Esophagus squamous epithelium (tissue), 5 donors: ENCODE measurements around the gene TFE3. TPM values are rescaled to one million over a fixed set of nuclear protein-coding genes. Genes with fewer than 3 reads are reported as not detected.

Experiments
- DNase-seq: peaks from one replicate; lab custom pipeline; 2025; lab: John Stamatoyannopoulos, UW
- H3K27ac ChIP-seq, 4 donors: fragments of 200-600 bp; sonication (generic); one replicate each; pipeline ENCODE4 v1.5.1; 2016 to 2019; ENCODE audit warnings: mild to moderate bottlenecking in 1 of 4
- H3K27me3 ChIP-seq, 4 donors: fragments of 200-600 bp; sonication (generic); 1 replicate in 3 of 4; 2 replicates in 1 of 4; pipeline versions ENCODE4 v1.5.1 to v1.6.0; 2017 to 2021; ENCODE audit warnings: antibody characterized with exemption in 1 of 4
- H3K36me3 ChIP-seq, 3 donors: fragments of 200-600 bp; sonication (generic); one replicate each; pipeline ENCODE4 v1.5.1; 2016 to 2019
- H3K4me1 ChIP-seq, 3 donors: fragments of 200-600 bp; sonication (generic); one replicate each; pipeline ENCODE4 v1.5.1; 2017 to 2019
- H3K4me3 ChIP-seq, 4 donors: fragments of 200-600 bp; sonication (generic); 1 replicate in 3 of 4; 2 replicates in 1 of 4; pipeline ENCODE4 v1.5.1; 2016 to 2019; ENCODE audit warnings: mild to moderate bottlenecking in 2 of 4, moderate library complexity in 1 of 4
- H3K9me3 ChIP-seq, 3 donors: fragments of 200-600 bp; sonication (generic); one replicate each; pipeline ENCODE4 v1.5.1; 2016 to 2019
- POLR2A ChIP-seq, 4 donors: fragments of 450-650 bp; IDR thresholded peaks; one replicate each; pipeline ENCODE4 v1.6.1; 2017; ENCODE audit warnings: antibody characterized with exemption in 4 of 4, mild to moderate bottlenecking in 4 of 4, moderate library complexity in 3 of 4
- WGBS, 2 donors: methylation state at CpG; one replicate each; pipeline ENCODE4 v1.1.5; 2018; 5-methylcytosine and 5-hydroxymethylcytosine counted together
- intact Hi-C: fragments of 100-400 bp; cut with DNase I; formaldehyde crosslinking; loops from one replicate; pipeline ENCODE4 v1.15.0; 2022
- total RNA-seq, 4 donors: library from RNA; depleted of rRNA; stranded (reverse); fragments of >200 nt; gene quantifications; one replicate each; pipeline ENCODE4 v1.1.0, GENCODE V29; 2016
- TF ChIP-seq, protein P1 (sequence below), 6 experiments: fragments of 450-650 bp in 4 of 6; fragments of 200-600 bp in 2 of 6; sonication (generic) in 2 of 6; IDR thresholded peaks; one replicate each; pipeline ENCODE4 v1.5.1; 2016 to 2019; ENCODE audit warnings: antibody characterized with exemption in 6 of 6, mild to moderate bottlenecking in 4 of 6, moderate library complexity in 4 of 6
- donor health status: DM: yes; HTN: yes; CAD: no.

Gene TFE3, protein sequence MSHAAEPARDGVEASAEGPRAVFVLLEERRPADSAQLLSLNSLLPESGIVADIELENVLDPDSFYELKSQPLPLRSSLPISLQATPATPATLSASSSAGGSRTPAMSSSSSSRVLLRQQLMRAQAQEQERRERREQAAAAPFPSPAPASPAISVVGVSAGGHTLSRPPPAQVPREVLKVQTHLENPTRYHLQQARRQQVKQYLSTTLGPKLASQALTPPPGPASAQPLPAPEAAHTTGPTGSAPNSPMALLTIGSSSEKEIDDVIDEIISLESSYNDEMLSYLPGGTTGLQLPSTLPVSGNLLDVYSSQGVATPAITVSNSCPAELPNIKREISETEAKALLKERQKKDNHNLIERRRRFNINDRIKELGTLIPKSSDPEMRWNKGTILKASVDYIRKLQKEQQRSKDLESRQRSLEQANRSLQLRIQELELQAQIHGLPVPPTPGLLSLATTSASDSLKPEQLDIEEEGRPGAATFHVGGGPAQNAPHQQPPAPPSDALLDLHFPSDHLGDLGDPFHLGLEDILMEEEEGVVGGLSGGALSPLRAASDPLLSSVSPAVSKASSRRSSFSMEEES
- total RNA-seq: 10 to 100 TPM; 24.3 to 48.4 (median 43.1) TPM

DNA sequence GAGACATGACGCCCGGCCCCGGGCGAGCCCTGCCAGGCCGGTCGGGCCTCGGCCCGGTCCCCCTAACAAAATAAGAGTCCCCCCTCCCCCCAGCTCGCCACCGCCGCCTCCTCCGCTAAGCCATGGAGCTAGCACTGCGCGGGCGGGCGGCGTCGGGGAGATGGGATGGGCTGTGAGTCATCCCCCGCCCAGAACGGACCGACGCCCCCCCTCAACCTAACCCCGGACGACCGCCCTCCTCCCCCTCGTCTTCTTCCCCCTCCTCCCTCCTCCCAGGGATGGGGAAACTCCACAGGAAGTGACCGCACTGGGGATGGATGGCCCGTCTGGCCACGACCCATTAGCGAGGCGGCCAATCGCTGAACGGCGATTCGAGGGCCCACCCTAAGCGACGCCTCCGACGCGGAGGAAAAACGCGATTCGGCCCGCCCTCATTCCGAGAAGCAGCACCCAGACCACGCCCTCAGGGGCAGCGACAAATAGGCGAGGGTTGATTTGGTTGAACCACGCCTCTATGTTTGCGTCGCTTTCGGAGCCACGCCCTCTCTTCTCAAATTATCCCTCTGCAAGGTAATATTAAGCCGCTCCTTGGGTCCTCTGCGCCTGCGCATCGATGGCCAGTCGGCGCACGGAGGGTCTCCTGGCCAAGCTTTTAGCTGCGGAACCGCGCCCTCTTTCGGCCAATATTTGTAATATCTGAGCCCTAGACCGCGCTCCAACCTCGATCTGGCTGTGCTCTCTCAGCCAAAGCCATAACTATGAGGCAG lies at the start of gene TFE3:
Gene TFE3, minus strand, starts transcription at position 138 of the 767 bp plus-strand sequence. Its CDS starts 131 bp downstream, at position 7.
- Histone ChIP-seq H3K9me3 (no peaks in the 10 kb centered on the region), H3K27me3 (no peaks in the 10 kb centered on the region), H3K4me1 (peaks cover 3 to 40% (median 20%) of the 10 kb centered on the region in 3 donors), H3K27ac (peak within 1 kb of the TSS; percentile 98 to 99 (median 98)), H3K4me3 (peak within 1 kb of the TSS; percentile 74 to 83 (median 79)), H3K36me3 (peaks cover 0 to 12% (median 4%) of the 10 kb centered on the region in 3 donors)
- TF ChIP-seq, protein P1, sequence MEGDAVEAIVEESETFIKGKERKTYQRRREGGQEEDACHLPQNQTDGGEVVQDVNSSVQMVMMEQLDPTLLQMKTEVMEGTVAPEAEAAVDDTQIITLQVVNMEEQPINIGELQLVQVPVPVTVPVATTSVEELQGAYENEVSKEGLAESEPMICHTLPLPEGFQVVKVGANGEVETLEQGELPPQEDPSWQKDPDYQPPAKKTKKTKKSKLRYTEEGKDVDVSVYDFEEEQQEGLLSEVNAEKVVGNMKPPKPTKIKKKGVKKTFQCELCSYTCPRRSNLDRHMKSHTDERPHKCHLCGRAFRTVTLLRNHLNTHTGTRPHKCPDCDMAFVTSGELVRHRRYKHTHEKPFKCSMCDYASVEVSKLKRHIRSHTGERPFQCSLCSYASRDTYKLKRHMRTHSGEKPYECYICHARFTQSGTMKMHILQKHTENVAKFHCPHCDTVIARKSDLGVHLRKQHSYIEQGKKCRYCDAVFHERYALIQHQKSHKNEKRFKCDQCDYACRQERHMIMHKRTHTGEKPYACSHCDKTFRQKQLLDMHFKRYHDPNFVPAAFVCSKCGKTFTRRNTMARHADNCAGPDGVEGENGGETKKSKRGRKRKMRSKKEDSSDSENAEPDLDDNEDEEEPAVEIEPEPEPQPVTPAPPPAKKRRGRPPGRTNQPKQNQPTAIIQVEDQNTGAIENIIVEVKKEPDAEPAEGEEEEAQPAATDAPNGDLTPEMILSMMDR (IDR thresholded peaks at IDR 0.05): peak in 5 of 6 experiments; percentile 34 to 88 (median 59)
- peak in 3 of 4 donors; percentile 26 to 77 (median 70) for TF ChIP-seq POLR2A (IDR thresholded peaks at IDR 0.05)
- peak; percentile 90 for DNase-seq
- 38% methylated on average over 28 of the region's 67 CpGs; no CpG with 5 or more reads in 1 of the 2 donors for WGBS, 2 donors
- intact Hi-C loops: no loop called here

DNA sequence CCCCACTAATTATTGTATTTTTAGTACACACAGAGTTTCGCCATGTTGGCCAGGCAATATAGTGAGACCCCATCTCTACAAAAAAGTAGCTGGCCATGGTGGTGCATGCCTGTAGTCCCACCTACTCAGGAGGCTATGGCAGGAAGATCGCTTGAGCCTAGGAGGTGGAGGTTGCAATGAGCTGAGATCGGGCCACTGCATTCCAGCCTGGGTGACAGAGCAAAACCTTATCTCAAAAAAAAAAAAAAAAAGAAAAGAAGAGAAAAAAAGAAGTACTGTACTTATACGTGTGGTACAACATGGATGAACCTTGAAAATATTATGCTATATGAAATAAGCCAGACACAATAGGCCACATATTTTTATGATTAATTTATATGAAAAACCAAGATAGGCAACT lies 46.4 kb upstream of the TFE3 start:
- H3K9me3 ChIP-seq: no peaks in the 10 kb centered on the region
- TF ChIP-seq, protein P1 (IDR thresholded peaks at IDR 0.05): no peak
- no peak for TF ChIP-seq POLR2A (IDR thresholded peaks at IDR 0.05)
- no peaks in the 10 kb centered on the region for H3K36me3 ChIP-seq
- H3K4me3 ChIP-seq: no peak overlapping the region
- no peak for DNase-seq
- H3K4me1 ChIP-seq: no peaks in the 10 kb centered on the region
- 85 to 88% methylated on average over 2 of the region's 4 CpGs for WGBS, 2 donors
- intact Hi-C loops: no loop called here
- no peaks in the 10 kb centered on the region for H3K27me3 ChIP-seq
- no peak overlapping the region for H3K27ac ChIP-seq

DNA sequence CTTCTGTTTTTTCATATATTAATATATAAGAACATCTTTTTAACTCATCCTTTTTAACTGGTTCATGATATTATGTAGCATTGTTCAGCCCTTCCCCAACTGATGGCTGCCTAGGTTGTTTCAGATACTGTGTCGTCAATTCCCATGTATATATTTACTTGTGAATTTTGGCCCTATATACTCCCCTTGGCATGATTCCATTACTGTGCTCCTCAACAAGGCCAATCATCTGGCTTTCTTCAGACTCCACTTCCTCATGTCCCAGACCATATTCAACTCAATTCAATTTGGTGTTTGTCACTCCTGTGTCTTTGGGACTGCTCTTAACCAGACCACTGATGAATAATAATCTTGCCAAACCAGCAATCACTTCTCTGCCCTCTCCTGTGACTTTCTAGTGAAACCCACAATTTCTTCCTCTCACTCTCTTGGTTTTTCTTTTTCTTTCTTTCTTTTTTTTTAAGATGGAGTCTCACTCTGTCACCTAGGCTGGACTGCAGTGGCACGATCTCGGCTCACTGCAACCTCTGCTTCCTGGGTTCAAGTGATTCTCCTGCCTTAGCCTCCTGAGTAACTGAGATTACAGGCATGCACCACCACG lies 39.2 kb upstream of the TFE3 start:
- DNase-seq: no peak
- Histone ChIP-seq H3K27ac (no peak overlapping the region), H3K9me3 (no peaks in the 10 kb centered on the region), H3K4me1 (peaks cover 3 to 13% (median 6%) of the 10 kb centered on the region in 3 donors), H3K4me3 (no peak overlapping the region), H3K36me3 (peaks cover 0 to 5% (median 0%) of the 10 kb centered on the region in 3 donors), H3K27me3 (no peaks in the 10 kb centered on the region)
- no peak for TF ChIP-seq POLR2A (IDR thresholded peaks at IDR 0.05)
- TF ChIP-seq, protein P1 (IDR thresholded peaks at IDR 0.05): no peak
- intact Hi-C loops: no loop called here
- 83 to 86% methylated on average over 4 of the region's 4 CpGs for WGBS, 2 donors

DNA sequence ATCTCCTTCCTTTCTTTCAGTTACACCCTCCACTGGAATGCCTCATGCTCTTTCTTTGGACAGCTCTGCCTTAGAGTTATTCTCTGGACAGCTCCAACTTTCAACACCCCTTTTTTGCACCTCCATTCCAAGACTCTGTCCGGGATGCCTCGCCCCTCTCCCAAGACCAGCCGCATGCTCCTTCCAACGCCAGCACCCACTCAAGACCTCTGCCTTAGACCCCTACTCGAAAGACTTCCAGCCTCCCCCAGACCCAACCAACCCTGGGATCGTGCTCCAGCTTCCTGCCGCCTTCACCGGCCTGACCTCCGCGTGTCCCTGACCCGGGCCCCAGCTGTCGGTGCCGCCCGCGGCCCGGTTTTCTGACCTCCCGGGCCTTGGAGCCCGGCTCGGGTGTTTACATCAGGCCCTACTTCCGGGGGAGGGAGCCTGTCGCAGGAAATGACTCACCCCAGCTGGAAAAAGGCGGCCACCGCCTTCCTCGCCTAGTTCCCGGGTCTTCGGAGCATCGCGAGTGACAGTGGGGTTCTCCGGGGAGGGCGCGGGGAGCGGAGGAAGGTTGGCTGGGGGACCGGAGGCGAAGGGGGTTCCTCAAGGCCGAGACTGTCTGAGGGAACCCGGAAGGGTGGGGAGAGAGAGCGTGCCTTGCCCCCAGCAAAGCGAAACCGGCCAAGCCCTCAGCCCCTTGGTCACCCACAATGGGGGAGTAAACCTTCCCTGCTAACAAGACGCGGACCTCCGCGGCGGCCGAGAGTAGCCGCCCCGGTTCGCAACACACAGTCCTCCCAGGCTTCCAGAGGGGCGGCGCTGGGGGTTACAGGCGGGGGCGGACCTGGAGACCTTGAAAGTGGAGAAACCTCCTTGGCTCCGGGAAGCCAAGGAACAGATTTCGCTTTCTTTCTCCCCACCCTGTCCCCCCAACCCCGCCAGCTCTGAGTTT lies 36.6 kb upstream of the TFE3 start, which contains the start of gene WDR45:
Gene WDR45, minus strand, starts transcription at position 399 of the 940 bp plus-strand sequence. CDS start 1,792 bp downstream, outside the sequence.
- H3K27me3 ChIP-seq: no peaks in the 10 kb centered on the region
- H3K4me1 ChIP-seq: peaks cover 3 to 13% (median 6%) of the 10 kb centered on the region in 3 donors
- H3K36me3 ChIP-seq: peaks cover 0 to 31% (median 0%) of the 10 kb centered on the region in 3 donors
- H3K9me3 ChIP-seq: no peaks in the 10 kb centered on the region
- DNase-seq: no peak
- H3K4me3 ChIP-seq: peak within 1 kb of the TSS; percentile 52 to 74 (median 72)
- peak within 1 kb of the TSS; percentile 93 to 96 (median 96) for H3K27ac ChIP-seq
- 0 to 40% methylated on average over 5 to 22 of the region's 55 CpGs for WGBS, 2 donors
- TF ChIP-seq, protein P1 (IDR thresholded peaks at IDR 0.05): no peak
- TF ChIP-seq POLR2A (IDR thresholded peaks at IDR 0.05): peak in 3 of 4 donors; percentile 17 to 72 (median 63)
- intact Hi-C loops: no loop called here
